RWPE1 (cell line): Measurements from ENCODE around the gene CISD1.

ENCODE experiments used
- CTCF ChIA-PET: fragments of 350-600 bp; sonication (Branson Sonifier 250); formaldehyde crosslinking; extraction: SDS; loops from one replicate; lab custom pipeline; 2021; lab: Yijun Ruan, JAX
- POLR2A ChIA-PET: fragments of 400-600 bp; formaldehyde crosslinking; extraction: SDS; loops from one replicate; lab custom pipeline; 2020; ENCODE audit warnings: antibody characterized with exemption; ENCODE audit not compliant: low non-redundant PET; lab: Yijun Ruan, JAX
- DNase-seq: peaks from one replicate; pipeline ENCODE4 v3.0.0; 2012; ENCODE audit warnings: low spot score
- H3K27ac ChIP-seq: fragments of 450-650 bp; 2 replicates; pipeline ENCODE4 v1.5.1; 2017
- CTCF ChIP-seq: fragments of 450-650 bp; conservative IDR thresholded peaks from 2 replicates; pipeline ENCODE4 v1.5.1; 2017; ENCODE audit warnings: low read depth, mild to moderate bottlenecking

The CISD1 gene

GRCh38 chr10:58304099-58304633, 35.2 kb downstream of the CISD1 start:
- no peak overlapping the region for H3K27ac ChIP-seq
- POLR2A ChIA-PET, result no interaction called here
- DNase-seq, result no peak
- CTCF ChIA-PET, result interaction anchor here (0.6 to 1.2 kb wide), 2 partner anchors 80 to 1061 kb away, joined by 3 read pairs; no protein-coding TSS in a partner anchor
- TF ChIP-seq CTCF, result no peak

DNA sequence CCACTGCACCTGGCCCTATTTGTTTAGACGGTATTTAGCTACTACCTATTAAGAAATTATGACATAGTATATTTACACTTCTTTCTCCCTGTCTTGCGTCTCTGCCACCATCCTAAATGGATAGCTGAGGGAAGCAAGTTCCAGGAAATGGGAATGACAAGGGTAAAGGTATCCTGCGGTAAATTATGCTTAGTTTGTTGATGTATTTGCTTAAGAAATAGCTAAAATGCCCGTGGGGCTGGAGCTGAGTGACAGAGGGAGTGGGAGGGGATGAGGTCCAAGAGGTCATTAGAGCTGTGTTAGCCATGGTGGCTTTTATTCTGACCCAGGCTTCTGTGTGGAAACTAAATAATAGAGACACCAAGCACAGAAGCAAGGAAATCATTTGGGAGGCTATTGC, 36.9 kb downstream of the CISD1 start:
- H3K27ac ChIP-seq, result no peak overlapping the region
- no peak for TF ChIP-seq CTCF
- ChIA-PET CTCF (interaction anchor here (0.6 kb wide), 1 partner anchor 241 kb away, joined by 4 read pairs; no protein-coding TSS in a partner anchor), POLR2A (no interaction called here)
- no peak for DNase-seq

- TF ChIP-seq CTCF, result no peak
- CTCF ChIA-PET, result no interaction called here
- POLR2A ChIA-PET, result no interaction called here
Observed at GRCh38 chr10:58307676-58308075, 38.7 kb downstream of the CISD1 start.

DNA sequence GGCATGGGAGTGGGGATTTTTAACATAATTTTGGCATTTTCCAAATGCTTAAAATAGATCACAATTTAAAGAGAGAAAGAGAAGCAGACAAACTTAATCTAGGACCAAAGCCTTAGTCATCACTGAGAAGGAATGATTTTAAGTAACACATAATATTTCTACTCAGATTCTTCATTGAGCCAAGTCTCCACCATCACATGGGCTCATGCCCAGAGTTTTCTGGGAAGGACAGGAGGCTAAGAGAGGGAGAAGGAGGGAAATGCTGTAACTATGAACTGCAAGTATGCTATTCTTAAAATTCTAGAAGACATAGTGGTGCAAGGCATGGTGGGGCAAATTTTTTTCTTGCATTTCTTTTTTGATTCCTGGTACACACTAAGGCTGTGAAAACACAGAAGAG, 42.1 kb downstream of the CISD1 start:
- H3K27ac ChIP-seq, result no peak overlapping the region
- CTCF ChIA-PET, result no interaction called here
- no peak for DNase-seq
- POLR2A ChIA-PET, result no interaction called here
- no peak for TF ChIP-seq CTCF

More at GRCh38 chr10:58307676-58308075, 38.7 kb downstream of the CISD1 start:
- DNase-seq, result no peak
- no peak overlapping the region for H3K27ac ChIP-seq

DNA sequence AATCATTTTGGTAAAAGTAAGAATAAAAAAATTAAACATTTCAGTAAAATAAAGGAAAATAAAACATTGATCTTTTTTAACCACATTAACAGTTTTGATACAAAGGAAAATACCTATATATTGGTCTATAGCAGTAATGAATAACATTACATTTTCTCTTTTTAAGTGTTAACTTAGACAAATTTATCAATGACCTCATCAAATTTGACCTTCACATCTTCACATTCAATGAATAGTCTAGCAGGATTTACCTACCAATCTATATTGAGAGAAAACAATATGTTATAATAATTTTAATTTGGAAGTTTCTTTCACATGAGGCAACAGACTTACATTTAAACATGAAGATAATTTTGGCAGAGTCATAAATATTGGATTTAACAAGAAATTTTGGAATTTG, 47.9 kb downstream of the CISD1 start:
- H3K27ac ChIP-seq, result no peak overlapping the region
- no peak for DNase-seq
- no peak for TF ChIP-seq CTCF
- ChIA-PET CTCF (interaction anchor here (0.7 kb wide), 1 partner anchor 16 kb away, joined by 3 read pairs; no protein-coding TSS in a partner anchor), POLR2A (no interaction called here)

- TF ChIP-seq CTCF, result no peak
- no peak for DNase-seq
- POLR2A ChIA-PET, result no interaction called here
- CTCF ChIA-PET, result no interaction called here
- no peak overlapping the region for H3K27ac ChIP-seq
Observed at GRCh38 chr10:58318346-58318745, 49.4 kb downstream of the CISD1 start.
